ENCODE data around the gene AHCY. TPM values are rescaled to one million over a fixed set of nuclear protein-coding genes. Genes with fewer than 3 reads are reported as not detected.
"Not testable (repeated sequence)": the region's sequence is repeated elsewhere in the genome, so short reads cannot be mapped to it uniquely, and the experiment has no call there.

AHCY gene
- total RNA-seq, 1 experiment from 2014 or later: 320 TPM

- in situ Hi-C loops (cut with HindIII; ENCODE audit: low sequenced_read_pairs): no loop called here
- no peak for DNase-seq (ENCODE audit: low spot score)
Measured at GRCh38 chr20:34328928-34329677, 25.9 kb upstream of the AHCY start.

- DNase-seq (ENCODE audit: low spot score); in situ Hi-C loops (cut with HindIII; ENCODE audit: low sequenced_read_pairs): not testable (repeated sequence)
Measured at GRCh38 chr20:34328207-34328606, 25.1 kb upstream of the AHCY start.

- in situ Hi-C loops (cut with HindIII; ENCODE audit: low sequenced_read_pairs): no loop called here
Measured at GRCh38 chr20:34324541-34324940, 21.4 kb upstream of the AHCY start.

GRCh38 chr20:34322267-34323105 lies 19.3 kb upstream of the AHCY start:
- in situ Hi-C loops (cut with HindIII; ENCODE audit: low sequenced_read_pairs): no loop called here
- no peak for DNase-seq (ENCODE audit: low spot score)

More at GRCh38 chr20:34324541-34324940, 21.4 kb upstream of the AHCY start:
- no peak for DNase-seq (ENCODE audit: low spot score)

- no peak for DNase-seq (ENCODE audit: low spot score)
- in situ Hi-C loops (cut with HindIII; ENCODE audit: low sequenced_read_pairs): no loop called here
Measured at GRCh38 chr20:34320861-34321260, 17.7 kb upstream of the AHCY start.

GRCh38 chr20:34318609-34319443 lies 15.7 kb upstream of the AHCY start:
- in situ Hi-C loops (cut with HindIII; ENCODE audit: low sequenced_read_pairs): no loop called here
- DNase-seq (ENCODE audit: low spot score): no peak

- no peak for DNase-seq (ENCODE audit: low spot score)
- in situ Hi-C loops (cut with HindIII; ENCODE audit: low sequenced_read_pairs): no loop called here
Measured at GRCh38 chr20:34316196-34316814, 13.2 kb upstream of the AHCY start.

GRCh38 chr20:34315236-34315635 lies 12.1 kb upstream of the AHCY start:
- in situ Hi-C loops (cut with HindIII; ENCODE audit: low sequenced_read_pairs): no loop called here
- DNase-seq (ENCODE audit: low spot score): no peak

GRCh38 chr20:34312544-34313217 lies 9.5 kb upstream of the AHCY start:
- peak; percentile 79 for DNase-seq (ENCODE audit: low spot score)
- in situ Hi-C loops (cut with HindIII; ENCODE audit: low sequenced_read_pairs): no loop called here

- DNase-seq (ENCODE audit: low spot score): no peak
- in situ Hi-C loops (cut with HindIII; ENCODE audit: low sequenced_read_pairs): no loop called here
Measured at GRCh38 chr20:34312024-34312460, 8.9 kb upstream of the AHCY start.

GRCh38 chr20:34311118-34312023 lies 8.2 kb upstream of the AHCY start:
- in situ Hi-C loops (cut with HindIII; ENCODE audit: low sequenced_read_pairs): no loop called here

GRCh38 chr20:34310481-34311117 lies 7.4 kb upstream of the AHCY start:
- DNase-seq (ENCODE audit: low spot score): no peak
- in situ Hi-C loops (cut with HindIII; ENCODE audit: low sequenced_read_pairs): no loop called here

More at GRCh38 chr20:34311118-34312023, 8.2 kb upstream of the AHCY start:
- DNase-seq (ENCODE audit: low spot score): peak; percentile 16

- DNase-seq (ENCODE audit: low spot score): no peak
- in situ Hi-C loops (cut with HindIII; ENCODE audit: low sequenced_read_pairs): no loop called here
Measured at GRCh38 chr20:34309691-34310090, 6.5 kb upstream of the AHCY start.

- no peak for DNase-seq (ENCODE audit: low spot score)
- in situ Hi-C loops (cut with HindIII; ENCODE audit: low sequenced_read_pairs): no loop called here
Measured at GRCh38 chr20:34305333-34306230, 2.4 kb upstream of the AHCY start.

GRCh38 chr20:34302312-34302722 lies 838 bp downstream of the AHCY start:
- in situ Hi-C loops (cut with HindIII; ENCODE audit: low sequenced_read_pairs): no loop called here

More at GRCh38 chr20:34302312-34302722, 838 bp downstream of the AHCY start:
- DNase-seq (ENCODE audit: low spot score): no peak
